Stomach (tissue), 9 donors: Measurements from ENCODE around the gene STIP1. TPM values are rescaled to one million over a fixed set of nuclear protein-coding genes. Genes with fewer than 3 reads are reported as not detected.

Source experiments
- DNase-seq, 2 donors: peaks; one replicate each; pipeline versions ENCODE4 v3.0.0 to v3.0.0-alpha.2; 2013 to 2019
- H3K27ac ChIP-seq, 5 donors: fragments of 200-600 bp in 4 of 5; sonication (generic) in 4 of 5; one replicate each; pipeline ENCODE4 v1.5.1; 2013 to 2019; ENCODE audit warnings: mild to moderate bottlenecking in 1 of 5, moderate library complexity in 1 of 5
- H3K27me3 ChIP-seq, 3 donors: fragments of 200-600 bp; sonication (generic); one replicate each; pipeline ENCODE4 v1.5.1; 2017 to 2019; ENCODE audit warnings: mixed run types in 1 of 3
- H3K36me3 ChIP-seq, 4 donors: fragments of 200-600 bp; sonication (generic); 1 replicate in 3 of 4; 2 replicates in 1 of 4; pipeline ENCODE4 v1.5.1; 2016 to 2019
- H3K4me1 ChIP-seq, 4 donors: fragments of 200-600 bp; sonication (generic); one replicate each; pipeline ENCODE4 v1.5.1; 2016 to 2019
- H3K4me3 ChIP-seq, 4 donors: fragments of 200-600 bp; sonication (generic) in 3 of 4; one replicate each; pipeline ENCODE4 v1.5.1; 2016 to 2019; ENCODE audit warnings: mild to moderate bottlenecking in 1 of 4
- H3K9me3 ChIP-seq, 4 donors: fragments of 200-600 bp; sonication (generic); one replicate each; pipeline ENCODE4 v1.5.1; 2016 to 2019
- EP300 ChIP-seq: sonication (generic); formaldehyde crosslinking; IDR thresholded peaks from one replicate; pipeline ENCODE4 v1.6.1; 2017; ENCODE audit warnings: antibody characterized with exemption
- POLR2A ChIP-seq, 4 donors: fragments of 450-650 bp; IDR thresholded peaks; one replicate each; pipeline ENCODE4 v1.6.1; 2016; ENCODE audit warnings: antibody characterized with exemption in 4 of 4, control low read depth in 2 of 4, mild to moderate bottlenecking in 1 of 4, moderate library complexity in 1 of 4
- POLR2AphosphoS5 ChIP-seq, 3 donors: sonication (generic); formaldehyde crosslinking; IDR thresholded peaks; one replicate each; pipeline ENCODE4 v1.6.1; 2016; ENCODE audit warnings: antibody characterized with exemption in 3 of 3
- WGBS, 5 donors: extraction: QIAGEN DNeasy Blood & Tissue Kit in 3 of 5; methylation state at CpG; one replicate each; pipeline versions ENCODE4 v1.1.5 to v1.1.7; 2013 to 2018; 5-methylcytosine and 5-hydroxymethylcytosine counted together
- intact Hi-C: fragments of 100-400 bp; cut with DNase I; formaldehyde crosslinking; loops from one replicate; pipeline ENCODE4 v1.15.1; 2023; ENCODE audit warnings: low total_unique reads
- polyA plus RNA-seq, 3 donors: library from polyadenylated mRNA; stranded (reverse); fragments of 200-250 nt; gene quantifications; one replicate each; pipeline ENCODE4 v1.2.3, GENCODE V29; 2013
- total RNA-seq, 5 donors: library from RNA; depleted of rRNA; stranded (reverse); fragments of >200 nt; gene quantifications; one replicate each; pipeline versions ENCODE4 v1.1.0 to v1.2.3, GENCODE V29; 2014 to 2016
- TF ChIP-seq, protein P1 (sequence below), 7 experiments: fragments of 450-650 bp in 4 of 7; fragments of 200-600 bp in 3 of 7; sonication (generic) in 3 of 7; IDR thresholded peaks; one replicate each; pipeline ENCODE4 v1.5.1; 2016 to 2019; ENCODE audit warnings: antibody characterized with exemption in 7 of 7, control low read depth in 2 of 7, mild to moderate bottlenecking in 1 of 7
- donor health status: healthy with polysubstance abuse.
- donor health status: Bipolar disorder and iron deficiency.
- donor health status: healthy.

The STIP1 gene
- total and polyA plus RNA-seq, 8 donors = 27.4 to 259 (median 54.7) TPM

DNA sequence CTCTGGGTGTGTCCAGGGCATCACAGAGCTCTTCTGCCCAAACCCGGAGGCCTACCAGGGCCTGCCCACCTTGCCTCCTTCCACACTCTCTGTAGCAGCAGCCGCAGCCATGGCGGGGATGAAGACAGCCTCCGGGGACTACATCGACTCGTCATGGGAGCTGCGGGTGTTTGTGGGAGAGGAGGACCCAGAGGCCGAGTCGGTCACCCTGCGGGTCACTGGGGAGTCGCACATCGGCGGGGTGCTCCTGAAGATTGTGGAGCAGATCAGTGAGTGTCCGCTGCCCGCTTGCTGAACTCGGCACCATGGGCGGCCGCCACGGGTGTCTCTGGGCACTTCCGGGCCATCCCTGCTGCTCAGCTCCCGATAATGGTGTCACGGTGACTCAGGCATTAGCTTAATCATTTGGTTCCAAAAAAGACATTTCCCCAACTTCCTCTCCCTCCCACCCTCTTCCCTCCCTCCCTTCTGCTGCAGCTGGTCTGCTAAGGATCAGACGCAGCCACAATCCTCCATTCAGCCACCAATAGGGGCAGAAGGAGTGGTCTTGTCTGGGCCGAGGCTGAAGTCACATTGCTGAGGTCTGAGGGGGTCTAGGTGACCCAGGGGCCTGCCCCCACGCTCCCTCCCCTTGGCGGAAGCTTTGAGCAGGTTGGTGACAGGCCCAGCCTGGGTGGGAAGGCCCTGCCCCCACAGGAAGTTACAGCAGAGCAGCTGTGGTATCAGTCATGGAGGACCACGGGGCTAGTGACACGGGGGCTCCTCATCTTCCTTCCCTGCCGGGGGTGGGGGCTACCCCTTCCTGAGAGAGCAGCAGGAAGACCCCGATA, 21.5 kb downstream of the STIP1 start:
- 51 to 59% (median 52%) methylated on average over 21 to 30 of the region's 30 CpGs for WGBS, 5 donors
- DNase-seq = peak; percentile 55 to 85
- intact Hi-C loops = loop anchor here (10.0 kb wide), 1 partner anchor 87 kb away; the partner anchor contains the start of gene KCNK4

DNA sequence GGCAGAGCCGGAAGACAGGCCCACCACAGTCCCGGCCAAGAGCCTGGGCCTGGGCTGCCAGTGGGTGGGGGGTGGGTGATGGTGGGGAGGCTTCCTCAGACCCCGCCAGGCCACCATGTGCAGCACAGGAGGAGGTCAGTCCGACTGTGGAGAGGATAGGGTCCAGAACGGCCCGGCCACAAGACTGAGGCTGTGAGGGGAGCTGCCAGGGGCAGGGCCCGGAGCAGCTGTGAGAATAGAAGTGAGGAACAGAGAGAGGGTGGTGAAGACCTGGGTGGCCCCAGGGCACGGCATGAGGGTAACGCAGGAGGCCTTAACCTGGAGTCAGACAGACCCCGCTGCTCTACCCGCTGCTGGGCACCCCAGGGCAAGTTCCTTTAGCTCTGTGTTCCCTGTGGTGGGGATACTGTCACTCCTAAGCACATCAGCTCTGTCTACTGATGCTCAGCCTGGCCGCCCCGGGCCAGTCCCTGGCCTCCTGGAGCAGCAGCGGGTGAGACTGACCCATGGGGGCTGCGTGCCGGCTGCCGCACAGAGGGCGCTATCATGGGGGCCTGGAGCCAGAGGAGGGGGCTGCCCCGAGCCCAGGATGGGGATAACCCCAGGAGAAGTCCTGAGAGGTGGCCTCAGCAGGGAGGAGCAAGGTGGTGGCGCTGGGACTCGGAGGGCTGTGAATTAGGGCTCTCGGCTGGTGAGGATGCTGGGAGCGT, 22.3 kb downstream of the STIP1 start:
- Histone ChIP-seq H3K27ac (peak overlapping the region; percentile 8 to 91 (median 86)), H3K27me3 (no peaks in the 10 kb centered on the region), H3K4me1 (peaks cover 41 to 58% (median 49%) of the 10 kb centered on the region in 4 donors), H3K9me3 (no peaks in the 10 kb centered on the region), H3K36me3 (peaks cover 11 to 67% (median 47%) of the 10 kb centered on the region in 4 donors), H3K4me3 (peak overlapping the region; percentile 38 to 52 (median 48))
- WGBS, 5 donors = 81 to 89% (median 84%) methylated on average over 19 to 23 of the region's 23 CpGs
- intact Hi-C loops = loop anchor here (10.0 kb wide), 1 partner anchor 87 kb away; the partner anchor contains the start of gene KCNK4
- TF ChIP-seq POLR2AphosphoS5 (IDR thresholded peaks at IDR 0.05) (no peak), POLR2A (IDR thresholded peaks at IDR 0.05) (no peak), EP300 (no peak)
- TF ChIP-seq, protein P1, sequence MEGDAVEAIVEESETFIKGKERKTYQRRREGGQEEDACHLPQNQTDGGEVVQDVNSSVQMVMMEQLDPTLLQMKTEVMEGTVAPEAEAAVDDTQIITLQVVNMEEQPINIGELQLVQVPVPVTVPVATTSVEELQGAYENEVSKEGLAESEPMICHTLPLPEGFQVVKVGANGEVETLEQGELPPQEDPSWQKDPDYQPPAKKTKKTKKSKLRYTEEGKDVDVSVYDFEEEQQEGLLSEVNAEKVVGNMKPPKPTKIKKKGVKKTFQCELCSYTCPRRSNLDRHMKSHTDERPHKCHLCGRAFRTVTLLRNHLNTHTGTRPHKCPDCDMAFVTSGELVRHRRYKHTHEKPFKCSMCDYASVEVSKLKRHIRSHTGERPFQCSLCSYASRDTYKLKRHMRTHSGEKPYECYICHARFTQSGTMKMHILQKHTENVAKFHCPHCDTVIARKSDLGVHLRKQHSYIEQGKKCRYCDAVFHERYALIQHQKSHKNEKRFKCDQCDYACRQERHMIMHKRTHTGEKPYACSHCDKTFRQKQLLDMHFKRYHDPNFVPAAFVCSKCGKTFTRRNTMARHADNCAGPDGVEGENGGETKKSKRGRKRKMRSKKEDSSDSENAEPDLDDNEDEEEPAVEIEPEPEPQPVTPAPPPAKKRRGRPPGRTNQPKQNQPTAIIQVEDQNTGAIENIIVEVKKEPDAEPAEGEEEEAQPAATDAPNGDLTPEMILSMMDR (IDR thresholded peaks at IDR 0.05) = no peak
- no peak for DNase-seq

More for the DNA sequence above, 21.5 kb downstream of the STIP1 start:
- no peaks in the 10 kb centered on the region for H3K9me3 ChIP-seq
- TF ChIP-seq EP300 = no peak
- TF ChIP-seq POLR2AphosphoS5 (IDR thresholded peaks at IDR 0.05) = peak in 2 of 3 donors; percentile 34 to 41
- no peak for TF ChIP-seq POLR2A (IDR thresholded peaks at IDR 0.05)
- H3K4me1 ChIP-seq = peaks cover 41 to 58% (median 49%) of the 10 kb centered on the region in 4 donors
- peak overlapping the region; percentile 38 to 52 (median 48) for H3K4me3 ChIP-seq
- peaks cover 19 to 70% (median 52%) of the 10 kb centered on the region in 4 donors for H3K36me3 ChIP-seq
- H3K27ac ChIP-seq = peak overlapping the region; percentile 57 to 91 (median 86)
- no peaks in the 10 kb centered on the region for H3K27me3 ChIP-seq

DNA sequence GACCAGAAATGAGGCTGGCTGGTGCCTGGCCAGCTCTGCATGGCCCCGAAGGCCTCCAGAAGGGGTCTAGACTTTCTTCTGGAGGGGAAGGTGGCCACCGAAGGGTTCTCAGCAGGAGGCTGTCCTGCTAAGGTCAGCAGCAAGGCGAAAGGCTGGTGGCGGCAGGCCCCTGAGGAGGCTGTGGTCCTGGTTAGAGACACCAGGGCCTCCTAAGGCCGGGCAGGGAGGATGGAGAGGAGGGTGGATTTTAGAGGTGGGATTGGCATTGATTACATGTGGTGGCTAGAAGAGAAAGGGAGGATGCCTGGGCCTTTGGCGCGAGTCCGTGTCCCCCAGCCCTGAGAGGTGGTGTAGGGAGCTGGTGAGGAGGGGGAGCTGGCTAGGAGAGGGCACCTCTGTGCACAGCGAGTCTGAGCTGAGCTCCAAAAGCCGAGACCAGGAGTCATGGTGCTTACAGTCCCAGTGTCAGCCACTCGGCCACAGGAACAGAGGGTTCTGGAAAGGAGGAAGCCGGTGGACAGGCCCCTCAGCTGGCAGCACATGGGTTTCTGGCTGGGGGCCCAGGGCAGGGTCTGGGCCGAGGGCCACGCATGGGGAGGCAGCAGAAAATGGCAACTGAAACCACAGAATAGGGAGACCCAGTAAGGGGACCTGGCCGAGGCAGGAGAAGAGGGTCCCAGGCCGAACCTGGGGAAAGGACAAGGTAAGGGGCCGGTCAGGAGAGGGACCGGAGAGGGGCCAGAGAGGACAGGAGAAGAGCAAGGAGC, 23.0 kb downstream of the STIP1 start:
- Histone ChIP-seq H3K4me3 (peak overlapping the region in 2 of 4 donors; percentile 48 to 52), H3K36me3 (peaks cover 4 to 60% (median 40%) of the 10 kb centered on the region in 4 donors), H3K27ac (peak overlapping the region in 3 of 5 donors; percentile 85 to 91 (median 87)), H3K27me3 (no peaks in the 10 kb centered on the region), H3K9me3 (no peaks in the 10 kb centered on the region), H3K4me1 (peaks cover 41 to 52% (median 47%) of the 10 kb centered on the region in 4 donors)
- intact Hi-C loops = loop anchor here (10.0 kb wide), 1 partner anchor 86 kb away; the partner anchor contains the start of gene KCNK4
- WGBS, 5 donors = 78 to 89% (median 86%) methylated on average over 18 of the region's 18 CpGs
- TF ChIP-seq, protein P1 (IDR thresholded peaks at IDR 0.05) = no peak
- TF ChIP-seq POLR2A (IDR thresholded peaks at IDR 0.05) (no peak), POLR2AphosphoS5 (IDR thresholded peaks at IDR 0.05) (no peak), EP300 (no peak)
- DNase-seq = no peak

DNA sequence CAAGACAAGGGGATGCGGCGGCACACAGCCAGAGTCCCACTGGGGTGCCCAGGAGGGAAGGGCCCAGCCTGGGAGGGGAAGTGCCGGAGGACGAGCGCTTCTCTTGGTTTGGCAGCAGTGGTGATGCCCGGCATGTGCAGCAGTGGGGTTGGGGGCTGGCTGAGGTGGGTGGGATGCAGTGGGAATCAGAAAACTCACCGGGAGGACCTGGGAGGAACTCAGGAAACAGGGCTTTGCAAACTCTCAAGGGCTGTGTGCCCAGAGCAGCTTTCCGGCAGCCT, 23.5 kb downstream of the STIP1 start:
- peak overlapping the region in 2 of 5 donors; percentile 85 to 87 for H3K27ac ChIP-seq
- 85 to 91% (median 87%) methylated on average over 8 of the region's 8 CpGs for WGBS, 5 donors
- no peaks in the 10 kb centered on the region for H3K27me3 ChIP-seq
- TF ChIP-seq, protein P1 (IDR thresholded peaks at IDR 0.05) = no peak
- TF ChIP-seq POLR2AphosphoS5 (IDR thresholded peaks at IDR 0.05) = no peak
- TF ChIP-seq EP300 = no peak
- no peak for TF ChIP-seq POLR2A (IDR thresholded peaks at IDR 0.05)
- DNase-seq = no peak
- no peak overlapping the region for H3K4me3 ChIP-seq
- no peaks in the 10 kb centered on the region for H3K9me3 ChIP-seq
- peaks cover 0 to 60% (median 41%) of the 10 kb centered on the region in 4 donors for H3K36me3 ChIP-seq
- H3K4me1 ChIP-seq = peaks cover 36 to 47% (median 42%) of the 10 kb centered on the region in 4 donors
- intact Hi-C loops = loop anchor here (10.0 kb wide), 1 partner anchor 85 kb away; the partner anchor contains the start of gene KCNK4
